H9 (cell line): ENCODE results near the gene ZNF664. TPM values are rescaled to one million over a fixed set of nuclear protein-coding genes. Genes with fewer than 3 reads are reported as not detected.

ENCODE experiments used
- DNase-seq: peaks from one replicate; pipeline ENCODE4 v3.0.0-alpha.2; 2017
- H2AFZ ChIP-seq: one replicate; pipeline ENCODE4 v1.6.1; 2013; ENCODE audit warnings: mild to moderate bottlenecking, low read length, control low read depth, moderate library complexity
- H2AK5ac ChIP-seq: 2 replicates; pipeline ENCODE4 v1.6.1; 2013; ENCODE audit warnings: low read length, control low read depth, mixed read lengths; ENCODE audit not compliant: insufficient read length
- H2BK120ac ChIP-seq: one replicate; pipeline ENCODE4 v1.6.1; 2013; ENCODE audit warnings: low read depth, mild to moderate bottlenecking, low read length, control low read depth, inconsistent platforms; ENCODE audit not compliant: poor library complexity, severe bottlenecking
- H2BK12ac ChIP-seq: 2 replicates; pipeline ENCODE4 v1.6.1; 2013; ENCODE audit warnings: low read length, control low read depth, mixed read lengths, low read depth; ENCODE audit not compliant: insufficient read length
- H2BK15ac ChIP-seq: 2 replicates; pipeline ENCODE4 v1.6.1; 2013; ENCODE audit warnings: low read depth, low read length, control low read depth
- H2BK20ac ChIP-seq: one replicate; pipeline ENCODE4 v1.6.1; 2013; ENCODE audit warnings: low read depth, mild to moderate bottlenecking, low read length, control low read depth, inconsistent platforms; ENCODE audit not compliant: poor library complexity, severe bottlenecking
- H2BK5ac ChIP-seq: 2 replicates; pipeline ENCODE4 v1.6.1; 2013; ENCODE audit warnings: low read length, control low read depth, mixed read lengths; ENCODE audit not compliant: insufficient read length
- H3K14ac ChIP-seq: 2 replicates; pipeline ENCODE4 v1.6.1; 2013; ENCODE audit warnings: low read length, control low read depth; ENCODE audit not compliant: insufficient read depth
- H3K18ac ChIP-seq: 2 replicates; pipeline ENCODE4 v1.6.1; 2013; ENCODE audit warnings: low read depth, mild to moderate bottlenecking, mixed read lengths, low read length, control low read depth; ENCODE audit not compliant: insufficient read length
- H3K23ac ChIP-seq: 2 replicates; pipeline ENCODE4 v1.6.1; 2013; ENCODE audit warnings: low read length, control low read depth, mixed read lengths, low read depth; ENCODE audit not compliant: insufficient read length
- H3K23me2 ChIP-seq: 2 replicates; pipeline ENCODE4 v1.6.1; 2013; ENCODE audit warnings: low read depth, mild to moderate bottlenecking, mixed read lengths, low read length, control low read depth; ENCODE audit not compliant: insufficient read length, poor library complexity, severe bottlenecking
- H3K27ac ChIP-seq: 2 replicates; pipeline ENCODE4 v1.5.1; 2013; ENCODE audit warnings: low read length, control low read depth, mixed read lengths, low read depth; ENCODE audit not compliant: insufficient read length
- H3K27me3 ChIP-seq: 2 replicates; pipeline ENCODE4 v1.6.1; 2013; ENCODE audit warnings: low read length, control low read depth, inconsistent platforms; ENCODE audit not compliant: insufficient read depth
- H3K4ac ChIP-seq: 2 replicates; pipeline ENCODE4 v1.6.1; 2013; ENCODE audit warnings: low read depth, mild to moderate bottlenecking, control low read depth, inconsistent platforms, low read length, moderate library complexity
- H3K4me1 ChIP-seq: 2 replicates; pipeline ENCODE4 v1.6.1; 2013; ENCODE audit warnings: low read length, control low read depth, inconsistent platforms; ENCODE audit not compliant: insufficient read depth
- H3K4me2 ChIP-seq: 2 replicates; pipeline ENCODE4 v1.6.1; 2013; ENCODE audit warnings: low read length, control low read depth, mixed read lengths; ENCODE audit not compliant: insufficient read length, insufficient read depth
- H3K56ac ChIP-seq: 2 replicates; pipeline ENCODE4 v1.6.1; 2013; ENCODE audit warnings: low read depth, mild to moderate bottlenecking, mixed read lengths, low read length, control low read depth; ENCODE audit not compliant: insufficient read length
- H3K79me1 ChIP-seq: 2 replicates; pipeline ENCODE4 v1.6.1; 2013; ENCODE audit warnings: low read depth, mild to moderate bottlenecking, moderate library complexity, low read length, control low read depth, inconsistent platforms; ENCODE audit not compliant: insufficient read depth, poor library complexity, severe bottlenecking
- H3K79me2 ChIP-seq: 2 replicates; pipeline ENCODE4 v1.6.1; 2013; ENCODE audit warnings: low read length, control low read depth, inconsistent platforms; ENCODE audit not compliant: insufficient read depth
- H3K9ac ChIP-seq: 2 replicates; pipeline ENCODE4 v1.6.1; 2013; ENCODE audit warnings: low read length, control low read depth, mixed read lengths; ENCODE audit not compliant: insufficient read length; ENCODE audit errors: extremely low read depth
- H3K9me3 ChIP-seq: one replicate; pipeline ENCODE4 v1.6.1; 2013; ENCODE audit warnings: low read depth, low read length, inconsistent platforms; ENCODE audit not compliant: control insufficient read depth
- H3T11ph ChIP-seq: one replicate; pipeline ENCODE4 v1.6.1; 2013; ENCODE audit warnings: mild to moderate bottlenecking, low read length, control low read depth, inconsistent platforms
- H4K20me1 ChIP-seq: one replicate; pipeline ENCODE4 v1.6.1; 2013; ENCODE audit not compliant: control insufficient read depth, insufficient read length, insufficient read depth
- H4K5ac ChIP-seq: 2 replicates; pipeline ENCODE4 v1.6.1; 2013; ENCODE audit warnings: low read depth, mild to moderate bottlenecking, mixed read lengths, low read length, control low read depth; ENCODE audit not compliant: insufficient read length
- H4K8ac ChIP-seq: replicated peaks from 2 replicates; pipeline ENCODE4 v1.6.1; 2013; ENCODE audit warnings: low read length, control low read depth, mixed read lengths, low read depth; ENCODE audit not compliant: insufficient read length
- H4K91ac ChIP-seq: 2 replicates; pipeline ENCODE4 v1.6.1; 2013; ENCODE audit warnings: low read depth, mild to moderate bottlenecking, moderate library complexity, mixed read lengths, low read length, control low read depth; ENCODE audit not compliant: insufficient read length
- H3K27ac Mint-ChIP-seq, 3 experiments: 2 replicates in 2 of 3; 3 replicates in 1 of 3; pipeline ENCODE4 v1.8.0; 2020 to 2021; ENCODE audit warnings: mixed read lengths in 3 of 3, mild to moderate bottlenecking in 1 of 3, moderate library complexity in 1 of 3
- H3K27me3 Mint-ChIP-seq: 2 replicates; pipeline ENCODE4 v1.8.0; 2021; ENCODE audit warnings: low read depth, mild to moderate bottlenecking, moderate library complexity, mixed read lengths
- H3K36me3 Mint-ChIP-seq, 3 experiments: 2 replicates in 2 of 3; 3 replicates in 1 of 3; pipeline ENCODE4 v1.8.0; 2020 to 2021; ENCODE audit warnings: low read depth in 3 of 3, mixed read lengths in 3 of 3; ENCODE audit not compliant: insufficient read depth in 1 of 3
- H3K4me1 Mint-ChIP-seq, 2 experiments: 2 replicates each; pipeline ENCODE4 v1.8.0; 2020; ENCODE audit warnings: mixed read lengths in 2 of 2
- H3K4me3 Mint-ChIP-seq, 2 experiments: 2 replicates in 1 of 2; 3 replicates in 1 of 2; pipeline ENCODE4 v1.8.0; 2020 to 2021; ENCODE audit warnings: mild to moderate bottlenecking in 2 of 2, mixed read lengths in 2 of 2, moderate library complexity in 1 of 2
- H3K9me3 Mint-ChIP-seq, 2 experiments: 2 replicates in 1 of 2; 3 replicates in 1 of 2; pipeline ENCODE4 v1.8.0; 2020; ENCODE audit warnings: mild to moderate bottlenecking in 2 of 2, mixed read lengths in 2 of 2, moderate library complexity in 1 of 2
- WGBS: extraction: QIAGEN DNeasy Blood & Tissue Kit; methylation state at CpG from one replicate; pipeline ENCODE4 v1.1.7; 2013; ENCODE audit warnings: missing lambda C conversion rate, low lambda C conversion rate, mixed read lengths; ENCODE audit not compliant: insufficient read length; ENCODE audit errors: extremely low coverage; 5-methylcytosine and 5-hydroxymethylcytosine counted together
- total RNA-seq: library from RNA; stranded (reverse); gene quantifications from 2 replicates; pipeline ENCODE4 v1.2.1, GENCODE V29; 2021
- TF ChIP-seq, protein P1 (sequence below): fragments of 200-600 bp; sonication (generic); conservative IDR thresholded peaks from 3 replicates; pipeline ENCODE4 v1.8.0; 2021; ENCODE audit warnings: antibody characterized with exemption, mild to moderate bottlenecking

Gene ZNF664
- total RNA-seq, 1 experiment from 2014 or later = 29.5 TPM

DNA sequence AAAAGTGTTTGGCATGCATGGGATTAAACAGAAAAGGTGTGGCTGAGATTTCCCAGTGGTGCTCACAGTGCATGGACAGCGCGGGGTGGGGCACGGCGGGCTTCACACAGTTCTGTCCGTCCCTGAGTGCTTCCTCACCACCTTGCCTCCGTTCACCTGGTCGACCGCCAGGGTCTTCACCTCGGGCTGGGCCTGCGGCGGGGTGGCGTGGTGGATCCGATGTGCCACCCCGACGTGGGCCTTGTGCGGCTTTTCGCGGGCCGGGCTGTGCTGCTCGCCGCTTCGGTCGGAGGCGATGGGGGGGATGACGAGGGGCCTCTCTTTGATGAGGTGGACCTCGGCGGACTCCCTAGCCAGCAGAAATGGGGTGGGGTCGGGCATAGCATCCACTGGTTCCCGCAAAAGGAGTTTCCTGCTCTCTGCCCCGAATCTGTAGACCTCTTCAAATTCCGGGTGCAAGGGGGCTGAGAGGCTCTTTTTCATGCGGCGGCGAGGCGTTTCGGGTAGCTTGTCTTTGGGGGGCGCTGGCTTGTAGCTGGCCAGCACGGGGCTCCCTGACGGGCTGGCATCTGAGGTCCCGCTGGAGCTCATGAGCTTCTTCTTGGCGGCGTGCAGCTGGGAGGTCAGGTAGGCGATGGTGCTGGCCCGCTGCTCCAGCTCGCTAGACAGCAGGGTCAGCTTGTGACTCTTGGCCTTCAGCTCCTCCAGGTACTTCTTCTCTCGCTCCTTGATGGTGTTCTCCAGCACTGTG is 35.9 kb upstream of the ZNF664 start:
- Mint-ChIP-seq H3K4me1 (peaks cover 0 to 4% of the 10 kb centered on the region in 2 experiments; a peak in 2 of 4 replicates), H3K9me3 (peaks cover 0 to 5% of the 10 kb centered on the region in 2 experiments; a peak in 3 of 5 replicates), H3K27ac (no peak overlapping the region; a peak in 1 of 7 replicates), H3K4me3 (no peak overlapping the region), H3K27me3 (peaks cover 88% of the 10 kb centered on the region), H3K36me3 (peaks cover 0 to 4% (median 0%) of the 10 kb centered on the region in 3 experiments; a peak in 1 of 7 replicates)
- Histone ChIP-seq H3K27me3 (no peaks in the 10 kb centered on the region), H3K79me2 (no peaks in the 10 kb centered on the region), H3K4me1 (no peaks in the 10 kb centered on the region), H2AK5ac (no peak overlapping the region), H4K20me1 (no peaks in the 10 kb centered on the region), H4K8ac (no peak overlapping the region), H3T11ph (no peak overlapping the region), H2BK5ac (no peak overlapping the region), H2BK15ac (no peak overlapping the region), H4K5ac (no peak overlapping the region), H3K23me2 (no peaks in the 10 kb centered on the region), H2BK120ac (no peak overlapping the region), H3K14ac (no peak overlapping the region; the same call in 1 of the 2 replicates), H3K4me2 (no peak overlapping the region), H4K91ac (no peak overlapping the region), H2AFZ (no peak overlapping the region), H3K23ac (no peak overlapping the region), H2BK20ac (no peak overlapping the region), H3K4ac (no peak overlapping the region), H3K79me1 (no peaks in the 10 kb centered on the region), H3K18ac (no peak overlapping the region), H2BK12ac (no peak overlapping the region), H3K9ac (no peak overlapping the region), H3K56ac (no peak overlapping the region), H3K27ac (no peak overlapping the region), H3K9me3 (no peaks in the 10 kb centered on the region)
- TF ChIP-seq, protein P1, sequence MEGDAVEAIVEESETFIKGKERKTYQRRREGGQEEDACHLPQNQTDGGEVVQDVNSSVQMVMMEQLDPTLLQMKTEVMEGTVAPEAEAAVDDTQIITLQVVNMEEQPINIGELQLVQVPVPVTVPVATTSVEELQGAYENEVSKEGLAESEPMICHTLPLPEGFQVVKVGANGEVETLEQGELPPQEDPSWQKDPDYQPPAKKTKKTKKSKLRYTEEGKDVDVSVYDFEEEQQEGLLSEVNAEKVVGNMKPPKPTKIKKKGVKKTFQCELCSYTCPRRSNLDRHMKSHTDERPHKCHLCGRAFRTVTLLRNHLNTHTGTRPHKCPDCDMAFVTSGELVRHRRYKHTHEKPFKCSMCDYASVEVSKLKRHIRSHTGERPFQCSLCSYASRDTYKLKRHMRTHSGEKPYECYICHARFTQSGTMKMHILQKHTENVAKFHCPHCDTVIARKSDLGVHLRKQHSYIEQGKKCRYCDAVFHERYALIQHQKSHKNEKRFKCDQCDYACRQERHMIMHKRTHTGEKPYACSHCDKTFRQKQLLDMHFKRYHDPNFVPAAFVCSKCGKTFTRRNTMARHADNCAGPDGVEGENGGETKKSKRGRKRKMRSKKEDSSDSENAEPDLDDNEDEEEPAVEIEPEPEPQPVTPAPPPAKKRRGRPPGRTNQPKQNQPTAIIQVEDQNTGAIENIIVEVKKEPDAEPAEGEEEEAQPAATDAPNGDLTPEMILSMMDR = no peak
- no peak for DNase-seq
- WGBS = no CpG with 5 or more reads among the region's 46 CpGs
